ENCODE data around the gene BMP2.

DNA sequence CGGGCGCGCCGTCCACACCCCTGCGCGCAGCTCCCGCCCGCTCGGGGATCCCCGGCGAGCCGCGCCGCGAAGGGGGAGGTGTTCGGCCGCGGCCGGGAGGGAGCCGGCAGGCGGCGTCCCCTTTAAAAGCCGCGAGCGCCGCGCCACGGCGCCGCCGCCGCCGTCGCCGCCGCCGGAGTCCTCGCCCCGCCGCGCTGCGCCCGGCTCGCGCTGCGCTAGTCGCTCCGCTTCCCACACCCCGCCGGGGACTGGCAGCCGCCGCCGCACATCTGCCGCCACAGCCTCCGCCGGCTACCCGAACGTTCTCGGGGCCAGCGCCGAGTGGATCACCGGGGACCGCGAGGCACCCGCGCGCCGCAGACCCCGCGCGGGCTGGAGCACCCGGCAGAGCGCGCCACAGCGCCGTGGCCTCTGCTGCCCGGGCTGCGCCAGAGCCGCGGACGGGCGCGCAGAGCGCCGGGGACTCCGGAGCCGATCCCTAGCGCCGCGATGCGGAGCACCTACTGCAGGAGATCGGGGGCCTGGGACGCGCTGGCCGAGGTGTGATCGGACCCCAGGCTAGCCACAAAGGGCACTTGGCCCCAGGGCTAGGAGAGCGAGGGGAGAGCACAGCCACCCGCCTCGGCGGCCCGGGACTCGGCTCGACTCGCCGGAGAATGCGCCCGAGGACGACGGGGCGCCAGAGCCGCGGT is at the start of gene BMP2:
- TF ChIP-seq, protein P1, sequence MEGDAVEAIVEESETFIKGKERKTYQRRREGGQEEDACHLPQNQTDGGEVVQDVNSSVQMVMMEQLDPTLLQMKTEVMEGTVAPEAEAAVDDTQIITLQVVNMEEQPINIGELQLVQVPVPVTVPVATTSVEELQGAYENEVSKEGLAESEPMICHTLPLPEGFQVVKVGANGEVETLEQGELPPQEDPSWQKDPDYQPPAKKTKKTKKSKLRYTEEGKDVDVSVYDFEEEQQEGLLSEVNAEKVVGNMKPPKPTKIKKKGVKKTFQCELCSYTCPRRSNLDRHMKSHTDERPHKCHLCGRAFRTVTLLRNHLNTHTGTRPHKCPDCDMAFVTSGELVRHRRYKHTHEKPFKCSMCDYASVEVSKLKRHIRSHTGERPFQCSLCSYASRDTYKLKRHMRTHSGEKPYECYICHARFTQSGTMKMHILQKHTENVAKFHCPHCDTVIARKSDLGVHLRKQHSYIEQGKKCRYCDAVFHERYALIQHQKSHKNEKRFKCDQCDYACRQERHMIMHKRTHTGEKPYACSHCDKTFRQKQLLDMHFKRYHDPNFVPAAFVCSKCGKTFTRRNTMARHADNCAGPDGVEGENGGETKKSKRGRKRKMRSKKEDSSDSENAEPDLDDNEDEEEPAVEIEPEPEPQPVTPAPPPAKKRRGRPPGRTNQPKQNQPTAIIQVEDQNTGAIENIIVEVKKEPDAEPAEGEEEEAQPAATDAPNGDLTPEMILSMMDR (IDR thresholded peaks at IDR 0.05) = no peak
- TF ChIP-seq POLR2A (IDR thresholded peaks at IDR 0.05) = no peak

Measured in adrenal gland (tissue), 5 donors.